ENCODE measurements around the gene CETN3.
A peak's percentile ranks its signal among the peaks of the same experiment; 100 is the strongest.

The CETN3 gene

GRCh38 chr5:90418214-90418613, 8.7 kb upstream of the CETN3 start:
- no peak overlapping the region for H3K9ac ChIP-seq (ENCODE audit: low read depth, low read length, poor library complexity)
- H3K79me1 ChIP-seq (ENCODE audit: low read depth, low read length) = no peaks in the 10 kb centered on the region
- H3K27me3 ChIP-seq (ENCODE audit: control insufficient read depth in 3 of 3, insufficient read depth in 3 of 3, low read depth in 1 of 3, low read length in 3 of 3) = no peaks in the 10 kb centered on the region
- H2AK5ac ChIP-seq (ENCODE audit: low read depth, low read length) = no peak overlapping the region
- no peak overlapping the region for H4K91ac ChIP-seq (ENCODE audit: low read depth, low read length, poor library complexity)
- no peak overlapping the region for H3K27ac ChIP-seq (replicated peaks; ENCODE audit: low read length)
- H2BK5ac ChIP-seq (ENCODE audit: low read length) = no peak overlapping the region
- peaks cover 0 to 1% of the 10 kb centered on the region in 2 donors for H3K4me1 ChIP-seq (ENCODE audit: control insufficient read depth in 2 of 2, insufficient read depth in 1 of 2, low read depth in 1 of 2, low read length in 2 of 2)
- WGBS, 2 donors (ENCODE audit: extremely low coverage in 2 of 2, insufficient read length in 2 of 2, insufficient replicate concordance in 1 of 2) = no CpG with 5 or more reads among the region's 1 CpG
- no peaks in the 10 kb centered on the region for H3K9me3 ChIP-seq (replicated peaks in 1 of 2; ENCODE audit: control insufficient read depth in 2 of 2, insufficient read depth in 1 of 2, low read depth in 1 of 2, low read length in 2 of 2)
- no peaks in the 10 kb centered on the region for H3K36me3 ChIP-seq (replicated peaks in 1 of 2; ENCODE audit: control insufficient read depth in 2 of 2, insufficient read depth in 2 of 2, low read length in 2 of 2)
- H3K4me2 ChIP-seq (ENCODE audit: insufficient read depth, low read length, poor library complexity, severe bottlenecking) = no peak overlapping the region
- H2BK15ac ChIP-seq (ENCODE audit: low read length) = no peak overlapping the region
- no peak overlapping the region for H2AFZ ChIP-seq (ENCODE audit: low read length)
- H3K4me3 ChIP-seq (ENCODE audit: low read length in 2 of 2) = no peak overlapping the region
- H2BK12ac ChIP-seq (ENCODE audit: low read length) = no peak overlapping the region
- H3K14ac ChIP-seq (ENCODE audit: low read length) = no peak overlapping the region
- H4K8ac ChIP-seq (ENCODE audit: low read depth, low read length) = no peak overlapping the region
- H3K18ac ChIP-seq (ENCODE audit: low read length) = no peak overlapping the region
- H2BK120ac ChIP-seq (ENCODE audit: low read depth, low read length) = no peak overlapping the region
- no peak for DNase-seq (ENCODE audit: low spot score)
- H3K4ac ChIP-seq (ENCODE audit: low read length) = no peak overlapping the region
- H3K23ac ChIP-seq (ENCODE audit: low read depth, low read length, poor library complexity) = no peak overlapping the region

DNA sequence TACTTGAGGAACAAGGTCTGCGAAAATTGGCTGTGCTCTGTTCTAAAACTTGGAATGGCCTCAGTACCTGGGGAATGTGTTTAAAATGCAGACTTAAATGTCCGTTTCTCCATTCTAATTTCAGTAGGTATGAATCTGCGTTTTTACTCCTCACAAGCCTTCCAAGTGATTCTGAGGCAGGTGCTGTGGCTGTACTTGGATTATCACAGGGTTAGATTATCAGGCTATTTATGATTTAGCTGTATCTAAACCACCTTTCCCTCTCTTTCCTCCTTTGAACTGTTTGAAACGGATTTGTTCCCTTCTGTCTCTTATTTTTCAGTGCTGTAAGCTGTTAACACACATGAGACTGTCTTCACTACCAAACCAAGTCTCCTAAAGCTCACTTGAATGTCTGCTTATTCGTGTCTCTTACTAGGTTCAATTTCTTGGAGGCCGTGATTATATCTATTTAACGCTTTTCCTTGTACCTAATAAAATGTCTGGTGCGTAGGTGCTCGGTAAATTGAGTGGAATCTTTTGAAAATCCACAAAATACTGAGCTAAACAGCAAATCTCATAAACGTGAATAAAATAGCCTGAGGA, 714 bp upstream of the CETN3 start:
- H3K4me2 ChIP-seq (ENCODE audit: insufficient read depth, low read length, poor library complexity, severe bottlenecking) = peak overlapping the region; percentile 48
- H3K36me3 ChIP-seq (replicated peaks in 1 of 2; ENCODE audit: control insufficient read depth in 2 of 2, insufficient read depth in 2 of 2, low read length in 2 of 2) = peaks cover 0 to 18% of the 10 kb centered on the region in 2 donors
- H3K14ac ChIP-seq (ENCODE audit: low read length) = no peak overlapping the region
- DNase-seq (ENCODE audit: low spot score) = no peak
- H2BK12ac ChIP-seq (ENCODE audit: low read length) = no peak overlapping the region
- peak overlapping the region; percentile 99 for H3K23ac ChIP-seq (ENCODE audit: low read depth, low read length, poor library complexity)
- H2BK15ac ChIP-seq (ENCODE audit: low read length) = no peak overlapping the region
- H2AFZ ChIP-seq (ENCODE audit: low read length) = peak overlapping the region; percentile 84
- H3K4me1 ChIP-seq (ENCODE audit: control insufficient read depth in 2 of 2, insufficient read depth in 1 of 2, low read depth in 1 of 2, low read length in 2 of 2) = peaks cover 0 to 8% of the 10 kb centered on the region in 2 donors
- peak overlapping the region; percentile 83 for H2BK5ac ChIP-seq (ENCODE audit: low read length)
- H3K9me3 ChIP-seq (replicated peaks in 1 of 2; ENCODE audit: control insufficient read depth in 2 of 2, insufficient read depth in 1 of 2, low read depth in 1 of 2, low read length in 2 of 2) = no peaks in the 10 kb centered on the region
- peak overlapping the region; percentile 83 for H3K27ac ChIP-seq (replicated peaks; ENCODE audit: low read length)
- H4K91ac ChIP-seq (ENCODE audit: low read depth, low read length, poor library complexity) = peak overlapping the region; percentile 96
- no peaks in the 10 kb centered on the region for H3K79me1 ChIP-seq (ENCODE audit: low read depth, low read length)
- whole genome bisulfite sequencing, 2 donors (ENCODE audit: extremely low coverage in 2 of 2, insufficient read length in 2 of 2, insufficient replicate concordance in 1 of 2) = no CpG with 5 or more reads among the region's 10 CpGs
- H4K8ac ChIP-seq (ENCODE audit: low read depth, low read length) = peak overlapping the region; percentile 24
- H3K4me3 ChIP-seq (ENCODE audit: low read length in 2 of 2) = peak overlapping the region; percentile 80 to 82
- no peak overlapping the region for H2AK5ac ChIP-seq (ENCODE audit: low read depth, low read length)
- H3K27me3 ChIP-seq (ENCODE audit: control insufficient read depth in 3 of 3, insufficient read depth in 3 of 3, low read depth in 1 of 3, low read length in 3 of 3) = no peaks in the 10 kb centered on the region
- peak overlapping the region; percentile 97 for H3K9ac ChIP-seq (ENCODE audit: low read depth, low read length, poor library complexity)
- H3K4ac ChIP-seq (ENCODE audit: low read length) = no peak overlapping the region
- H3K18ac ChIP-seq (ENCODE audit: low read length) = peak overlapping the region; percentile 91
- no peak overlapping the region for H2BK120ac ChIP-seq (ENCODE audit: low read depth, low read length)

DNA sequence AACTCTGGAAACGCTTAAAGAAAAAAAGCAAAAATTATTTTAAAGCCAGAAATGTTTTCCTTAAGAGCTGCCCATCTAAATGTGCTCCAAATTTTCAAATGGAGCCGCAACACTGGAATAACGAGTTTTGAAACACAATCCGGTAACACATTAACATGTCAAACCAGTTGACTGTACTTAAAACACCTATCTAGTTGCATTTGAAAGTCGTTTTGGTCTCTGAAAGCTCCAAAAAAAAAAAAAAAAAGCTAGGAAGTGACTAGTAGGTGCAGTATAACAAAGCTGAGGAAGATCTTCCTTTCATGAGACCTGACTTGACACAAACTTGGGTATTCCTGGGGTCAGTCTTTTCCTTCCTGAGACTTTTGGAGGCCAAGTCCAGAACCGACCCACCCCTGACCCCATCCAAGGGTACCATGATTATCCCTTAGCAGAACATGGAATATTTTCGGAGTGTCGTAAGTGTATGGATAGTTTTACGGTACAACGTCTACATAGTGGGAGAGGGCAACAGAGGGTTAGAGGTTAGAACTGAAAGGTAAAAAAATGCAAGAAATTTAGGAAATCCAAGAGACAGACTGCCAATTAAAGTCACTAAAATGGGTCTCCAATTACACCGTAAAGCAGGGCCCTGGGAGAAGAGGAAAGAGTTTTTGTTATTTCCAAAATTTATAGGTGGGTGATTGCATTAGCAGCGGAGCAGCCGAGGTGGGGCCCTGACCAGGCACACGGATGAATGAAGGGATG, 812 bp downstream of the CETN3 start:
- H2BK15ac ChIP-seq (ENCODE audit: low read length) = peak overlapping the region; percentile 49
- no peaks in the 10 kb centered on the region for H3K27me3 ChIP-seq (ENCODE audit: control insufficient read depth in 3 of 3, insufficient read depth in 3 of 3, low read depth in 1 of 3, low read length in 3 of 3)
- H2AFZ ChIP-seq (ENCODE audit: low read length) = peak overlapping the region; percentile 92
- H4K91ac ChIP-seq (ENCODE audit: low read depth, low read length, poor library complexity) = no peak overlapping the region
- peak overlapping the region; percentile 64 for H3K4me2 ChIP-seq (ENCODE audit: insufficient read depth, low read length, poor library complexity, severe bottlenecking)
- H3K9ac ChIP-seq (ENCODE audit: low read depth, low read length, poor library complexity) = peak overlapping the region; percentile 24
- H2BK12ac ChIP-seq (ENCODE audit: low read length) = no peak overlapping the region
- peak; percentile 12 for DNase-seq (ENCODE audit: low spot score)
- H3K36me3 ChIP-seq (replicated peaks in 1 of 2; ENCODE audit: control insufficient read depth in 2 of 2, insufficient read depth in 2 of 2, low read length in 2 of 2) = peaks cover 3 to 33% of the 10 kb centered on the region in 2 donors
- no peak overlapping the region for H3K4ac ChIP-seq (ENCODE audit: low read length)
- no peak overlapping the region for H4K8ac ChIP-seq (ENCODE audit: low read depth, low read length)
- H3K23ac ChIP-seq (ENCODE audit: low read depth, low read length, poor library complexity) = peak overlapping the region; percentile 94
- peak overlapping the region; percentile 66 to 99 for H3K4me3 ChIP-seq (ENCODE audit: low read length in 2 of 2)
- no peaks in the 10 kb centered on the region for H3K79me1 ChIP-seq (ENCODE audit: low read depth, low read length)
- H3K9me3 ChIP-seq (replicated peaks in 1 of 2; ENCODE audit: control insufficient read depth in 2 of 2, insufficient read depth in 1 of 2, low read depth in 1 of 2, low read length in 2 of 2) = no peaks in the 10 kb centered on the region
- peaks cover 0 to 8% of the 10 kb centered on the region in 2 donors for H3K4me1 ChIP-seq (ENCODE audit: control insufficient read depth in 2 of 2, insufficient read depth in 1 of 2, low read depth in 1 of 2, low read length in 2 of 2)
- no peak overlapping the region for H3K18ac ChIP-seq (ENCODE audit: low read length)
- no peak overlapping the region for H2AK5ac ChIP-seq (ENCODE audit: low read depth, low read length)
- H3K14ac ChIP-seq (ENCODE audit: low read length) = no peak overlapping the region
- H3K27ac ChIP-seq (replicated peaks; ENCODE audit: low read length) = peak overlapping the region; percentile 99
- H2BK5ac ChIP-seq (ENCODE audit: low read length) = peak overlapping the region; percentile 99
- WGBS, 2 donors (ENCODE audit: extremely low coverage in 2 of 2, insufficient read length in 2 of 2, insufficient replicate concordance in 1 of 2) = no CpG with 5 or more reads among the region's 14 CpGs
- no peak overlapping the region for H2BK120ac ChIP-seq (ENCODE audit: low read depth, low read length)

GRCh38 chr5:90406466-90406865, 3.1 kb downstream of the CETN3 start:
- H2BK120ac ChIP-seq (ENCODE audit: low read depth, low read length) = no peak overlapping the region
- no peak overlapping the region for H2BK5ac ChIP-seq (ENCODE audit: low read length)
- peaks cover 3 to 50% of the 10 kb centered on the region in 2 donors for H3K36me3 ChIP-seq (replicated peaks in 1 of 2; ENCODE audit: control insufficient read depth in 2 of 2, insufficient read depth in 2 of 2, low read length in 2 of 2)
- H3K4me2 ChIP-seq (ENCODE audit: insufficient read depth, low read length, poor library complexity, severe bottlenecking) = no peak overlapping the region
- no peak overlapping the region for H3K4ac ChIP-seq (ENCODE audit: low read length)
- H3K9me3 ChIP-seq (replicated peaks in 1 of 2; ENCODE audit: control insufficient read depth in 2 of 2, insufficient read depth in 1 of 2, low read depth in 1 of 2, low read length in 2 of 2) = no peaks in the 10 kb centered on the region
- H3K27me3 ChIP-seq (ENCODE audit: control insufficient read depth in 3 of 3, insufficient read depth in 3 of 3, low read depth in 1 of 3, low read length in 3 of 3) = no peaks in the 10 kb centered on the region
- H3K79me1 ChIP-seq (ENCODE audit: low read depth, low read length) = no peaks in the 10 kb centered on the region
- no peak overlapping the region for H3K14ac ChIP-seq (ENCODE audit: low read length)
- no peak overlapping the region for H3K27ac ChIP-seq (replicated peaks; ENCODE audit: low read length)
- no peak overlapping the region for H2AFZ ChIP-seq (ENCODE audit: low read length)
- H2AK5ac ChIP-seq (ENCODE audit: low read depth, low read length) = no peak overlapping the region
- no peak overlapping the region for H3K4me3 ChIP-seq (ENCODE audit: low read length in 2 of 2)
- H2BK12ac ChIP-seq (ENCODE audit: low read length) = no peak overlapping the region
- H3K9ac ChIP-seq (ENCODE audit: low read depth, low read length, poor library complexity) = no peak overlapping the region
- H3K23ac ChIP-seq (ENCODE audit: low read depth, low read length, poor library complexity) = no peak overlapping the region
- no peak overlapping the region for H2BK15ac ChIP-seq (ENCODE audit: low read length)
- no peak overlapping the region for H4K91ac ChIP-seq (ENCODE audit: low read depth, low read length, poor library complexity)
- H3K18ac ChIP-seq (ENCODE audit: low read length) = no peak overlapping the region
- no peak for DNase-seq (ENCODE audit: low spot score)
- H4K8ac ChIP-seq (ENCODE audit: low read depth, low read length) = no peak overlapping the region
- peaks cover 0 to 7% of the 10 kb centered on the region in 2 donors for H3K4me1 ChIP-seq (ENCODE audit: control insufficient read depth in 2 of 2, insufficient read depth in 1 of 2, low read depth in 1 of 2, low read length in 2 of 2)

Measured in neuronal stem cell (in vitro differentiated cells).